Activated CD8-positive, alpha-beta memory T cell treated with anti-CD3 and anti-CD28 coated beads for 48 hours (primary cell): ENCODE results near the gene PALM.
A peak's percentile ranks its signal among the peaks of the same experiment; 100 is the strongest.

Source experiments
- DNase-seq, 3 experiments: peaks; one replicate each; pipeline ENCODE4 v3.0.0-alpha.2; 2020; ENCODE audit warnings: low read depth in 2 of 3, low spot score in 2 of 3

PALM gene

GRCh38 chr19:778910-779653, 70.3 kb downstream of the PALM start:
- DNase-seq, result no peak

- DNase-seq, result no peak
Measured at GRCh38 chr19:780935-781334, 72.2 kb downstream of the PALM start.

GRCh38 chr19:781800-782184, 73.1 kb downstream of the PALM start:
- no peak for DNase-seq

GRCh38 chr19:782185-782877, 73.6 kb downstream of the PALM start:
- no peak for DNase-seq

GRCh38 chr19:782878-783668, 74.3 kb downstream of the PALM start:
- no peak for DNase-seq

GRCh38 chr19:784541-784940, 75.8 kb downstream of the PALM start:
- DNase-seq, result no peak

GRCh38 chr19:787536-787935, 78.8 kb downstream of the PALM start:
- DNase-seq, result no peak

GRCh38 chr19:788686-788982, 79.9 kb downstream of the PALM start:
- DNase-seq, result no peak

GRCh38 chr19:788983-789700, 80.4 kb downstream of the PALM start:
- no peak for DNase-seq

GRCh38 chr19:789701-790060, 80.9 kb downstream of the PALM start:
- DNase-seq, result no peak

GRCh38 chr19:791007-791566, 82.4 kb downstream of the PALM start:
- no peak for DNase-seq

GRCh38 chr19:791567-792305, 83.0 kb downstream of the PALM start:
- DNase-seq, result no peak

GRCh38 chr19:792306-792885, 83.7 kb downstream of the PALM start:
- no peak for DNase-seq

GRCh38 chr19:793806-794205, 85.1 kb downstream of the PALM start:
- DNase-seq, result no peak

GRCh38 chr19:795073-795611, 86.4 kb downstream of the PALM start:
- no peak for DNase-seq

- DNase-seq, result no peak
Measured at GRCh38 chr19:795691-796581, 87.2 kb downstream of the PALM start.

GRCh38 chr19:796692-797527, 88.2 kb downstream of the PALM start, which contains the start of gene PTBP1:
Gene PTBP1, plus strand, starts transcription at chr19:797452. Its CDS starts 46 bp downstream, at chr19:797498.
- peak; percentile 82 to 100 (median 95) for DNase-seq
